Large intestine (tissue), 3 donors: ENCODE results near the gene BCL2L2. TPM values are rescaled to one million over a fixed set of nuclear protein-coding genes. Genes with fewer than 3 reads are reported as not detected.

Source experiments
- DNase-seq, 2 donors: peaks; one replicate each; pipeline versions ENCODE4 v3.0.0 to v3.0.0-alpha.2; 2013
- H3K27ac ChIP-seq: one replicate; pipeline ENCODE4 v1.5.1; 2013; ENCODE audit warnings: low read length
- H3K27me3 ChIP-seq: 2 replicates; pipeline ENCODE4 v1.6.1; 2013; ENCODE audit warnings: low read length; ENCODE audit not compliant: control insufficient read depth, insufficient read depth
- H3K36me3 ChIP-seq: 2 replicates; pipeline ENCODE4 v1.6.1; 2013; ENCODE audit warnings: low read length; ENCODE audit not compliant: control insufficient read depth, insufficient read depth
- H3K4me1 ChIP-seq: one replicate; pipeline ENCODE4 v1.6.1; 2013; ENCODE audit warnings: low read length; ENCODE audit not compliant: control insufficient read depth, insufficient read depth
- H3K4me3 ChIP-seq: one replicate; pipeline ENCODE4 v1.5.1; 2013; ENCODE audit warnings: low read length
- H3K9me3 ChIP-seq: one replicate; pipeline ENCODE4 v1.6.1; 2013; ENCODE audit warnings: mild to moderate bottlenecking, low read depth, low read length, moderate library complexity; ENCODE audit not compliant: control insufficient read depth
- WGBS: methylation state at CpG from one replicate; pipeline ENCODE4 v1.1.5; 2013; ENCODE audit warnings: low lambda C conversion rate; ENCODE audit not compliant: insufficient coverage; 5-methylcytosine and 5-hydroxymethylcytosine counted together
- polyA plus RNA-seq: library from polyadenylated mRNA; unstranded; fragments of 120-200 nt; gene quantifications from one replicate; pipeline ENCODE4 v1.2.1, GENCODE V29; 2013

The BCL2L2 gene
- polyA plus RNA-seq, 1 donor: 53.8 TPM

- DNase-seq: peak; percentile 54 to 59
- Histone ChIP-seq H3K27me3 (peaks cover under 1% of the 10 kb centered on the region), H3K4me3 (no peak overlapping the region), H3K27ac (peak overlapping the region; percentile 8), H3K4me1 (peaks cover 13% of the 10 kb centered on the region), H3K36me3 (peaks cover 16% of the 10 kb centered on the region), H3K9me3 (no peaks in the 10 kb centered on the region)
- no CpG with 5 or more reads among the region's 2 CpGs for WGBS
Measured at GRCh38 chr14:23299211-23299957, 7.2 kb upstream of the BCL2L2 start.

GRCh38 chr14:23299986-23300686 lies 6.5 kb upstream of the BCL2L2 start:
- no peak for DNase-seq
- peak overlapping the region; percentile 99 for H3K27ac ChIP-seq
- no CpG with 5 or more reads among the region's 10 CpGs for WGBS
- H3K4me1 ChIP-seq: peaks cover 11% of the 10 kb centered on the region
- no peaks in the 10 kb centered on the region for H3K27me3 ChIP-seq
- H3K4me3 ChIP-seq: peak overlapping the region; percentile 70
- H3K36me3 ChIP-seq: peaks cover 16% of the 10 kb centered on the region
- no peaks in the 10 kb centered on the region for H3K9me3 ChIP-seq

- H3K9me3 ChIP-seq: no peaks in the 10 kb centered on the region
- 0% methylated on average over 1 of the region's 13 CpGs for WGBS
Measured at GRCh38 chr14:23300687-23301223, 5.9 kb upstream of the BCL2L2 start.

GRCh38 chr14:23301288-23301968 lies 5.2 kb upstream of the BCL2L2 start:
- Histone ChIP-seq H3K27ac (peak overlapping the region; percentile 99), H3K4me1 (peaks cover 15% of the 10 kb centered on the region), H3K4me3 (peak overlapping the region; percentile 70), H3K9me3 (no peaks in the 10 kb centered on the region), H3K36me3 (peaks cover 16% of the 10 kb centered on the region), H3K27me3 (no peaks in the 10 kb centered on the region)
- peak; percentile 100 for DNase-seq
- WGBS: 0% methylated on average over 2 of the region's 87 CpGs

More at GRCh38 chr14:23300687-23301223, 5.9 kb upstream of the BCL2L2 start:
- H3K36me3 ChIP-seq: peaks cover 16% of the 10 kb centered on the region
- no peaks in the 10 kb centered on the region for H3K27me3 ChIP-seq
- peak overlapping the region; percentile 70 for H3K4me3 ChIP-seq
- H3K27ac ChIP-seq: peak overlapping the region; percentile 99
- DNase-seq: peak; percentile 40 to 72
- H3K4me1 ChIP-seq: peaks cover 13% of the 10 kb centered on the region

- no peak for DNase-seq
- WGBS: no CpG with 5 or more reads among the region's 25 CpGs
- peaks cover 16% of the 10 kb centered on the region for H3K36me3 ChIP-seq
- H3K27ac ChIP-seq: peak overlapping the region; percentile 97
- peak overlapping the region; percentile 45 for H3K4me3 ChIP-seq
- H3K4me1 ChIP-seq: peaks cover 15% of the 10 kb centered on the region
- H3K9me3 ChIP-seq: no peaks in the 10 kb centered on the region
- no peaks in the 10 kb centered on the region for H3K27me3 ChIP-seq
Measured at GRCh38 chr14:23301969-23302289, 4.7 kb upstream of the BCL2L2 start.

- 19% methylated on average over 3 of the region's 81 CpGs for WGBS
Measured at GRCh38 chr14:23302290-23303225, 4.1 kb upstream of the BCL2L2 start, which contains the start of gene PPP1R3E. Gene PPP1R3E, minus strand, starts transcription at chr14:23302859. Its CDS starts 283 bp downstream, at chr14:23302576.

GRCh38 chr14:23307146-23307530 lies 505 bp downstream of the BCL2L2 start:
- no peak for DNase-seq
- Histone ChIP-seq H3K36me3 (peaks cover 40% of the 10 kb centered on the region), H3K4me3 (peak overlapping the region; percentile 91), H3K27me3 (no peaks in the 10 kb centered on the region), H3K4me1 (peaks cover 25% of the 10 kb centered on the region), H3K9me3 (no peaks in the 10 kb centered on the region), H3K27ac (peak overlapping the region; percentile 94)
- no CpG with 5 or more reads among the region's 5 CpGs for WGBS

More at GRCh38 chr14:23302290-23303225, 4.1 kb upstream of the BCL2L2 start, which contains the start of gene PPP1R3E:
- peaks cover 11% of the 10 kb centered on the region for H3K36me3 ChIP-seq
- DNase-seq: peak; percentile 63 to 83
- no peaks in the 10 kb centered on the region for H3K9me3 ChIP-seq
- H3K4me1 ChIP-seq: peaks cover 17% of the 10 kb centered on the region
- H3K27me3 ChIP-seq: no peaks in the 10 kb centered on the region
- H3K27ac ChIP-seq: peak within 1 kb of the TSS; percentile 97
- peak within 1 kb of the TSS; percentile 45 for H3K4me3 ChIP-seq

- WGBS: 100% methylated on average over 1 of the region's 22 CpGs
- H3K4me1 ChIP-seq: peaks cover 25% of the 10 kb centered on the region
- no peak overlapping the region for H3K27ac ChIP-seq
- H3K9me3 ChIP-seq: no peaks in the 10 kb centered on the region
- DNase-seq: no peak
- H3K27me3 ChIP-seq: no peaks in the 10 kb centered on the region
- peak overlapping the region; percentile 91 for H3K4me3 ChIP-seq
- H3K36me3 ChIP-seq: peaks cover 43% of the 10 kb centered on the region
Measured at GRCh38 chr14:23307687-23308644, 1.3 kb downstream of the BCL2L2 start.
